ENCODE data around the gene RMDN3.

RMDN3 gene

GRCh38 chr15:40762919-40763800 lies 8.1 kb upstream of the RMDN3 start:
- Histone ChIP-seq H3K36me3 (ENCODE audit: insufficient read depth) (no peaks in the 10 kb centered on the region), H3K4me3 (IDR thresholded peaks at IDR 0.05; ENCODE audit: insufficient read depth, low read depth, low read length) (no peak overlapping the region), H2AFZ (ENCODE audit: low read depth) (peak overlapping the region; percentile 81), H3K79me2 (ENCODE audit: insufficient read depth, low read depth) (no peaks in the 10 kb centered on the region), H3K27ac (no peak overlapping the region), H3K4me1 (ENCODE audit: low read depth, poor library complexity, severe bottlenecking) (peaks cover 32% of the 10 kb centered on the region), H3K9ac (peak overlapping the region; percentile 42; the same call in 1 of the 2 replicates), H3K4me2 (peak overlapping the region; percentile 86), H4K20me1 (ENCODE audit: insufficient read depth) (no peaks in the 10 kb centered on the region), H3K27me3 (ENCODE audit: insufficient read depth, low read depth) (peaks cover 14% of the 10 kb centered on the region)
- TF ChIP-seq CTCF (conservative IDR thresholded peaks at IDR 0.05; ENCODE audit: low read depth, low read length) = no peak

GRCh38 chr15:40759961-40760360 lies 4.9 kb upstream of the RMDN3 start:
- Histone ChIP-seq H3K4me3 (IDR thresholded peaks at IDR 0.05; ENCODE audit: insufficient read depth, low read depth, low read length) (no peak overlapping the region), H3K27me3 (ENCODE audit: insufficient read depth, low read depth) (peaks cover 14% of the 10 kb centered on the region), H3K79me2 (ENCODE audit: insufficient read depth, low read depth) (no peaks in the 10 kb centered on the region; the same call in 1 of the 2 replicates), H3K36me3 (ENCODE audit: insufficient read depth) (no peaks in the 10 kb centered on the region), H4K20me1 (ENCODE audit: insufficient read depth) (no peaks in the 10 kb centered on the region), H3K4me2 (no peak overlapping the region), H3K9ac (no peak overlapping the region), H3K27ac (no peak overlapping the region), H2AFZ (ENCODE audit: low read depth) (no peak overlapping the region), H3K4me1 (ENCODE audit: low read depth, poor library complexity, severe bottlenecking) (peaks cover 21% of the 10 kb centered on the region)
- TF ChIP-seq CTCF (conservative IDR thresholded peaks at IDR 0.05; ENCODE audit: low read depth, low read length) = no peak

GRCh38 chr15:40756938-40757337 lies 1.9 kb upstream of the RMDN3 start:
- no peak overlapping the region for H3K4me2 ChIP-seq
- no peaks in the 10 kb centered on the region for H3K27me3 ChIP-seq (ENCODE audit: insufficient read depth, low read depth)
- H3K79me2 ChIP-seq (ENCODE audit: insufficient read depth, low read depth) = peaks cover 28% of the 10 kb centered on the region
- H3K36me3 ChIP-seq (ENCODE audit: insufficient read depth) = no peaks in the 10 kb centered on the region
- H4K20me1 ChIP-seq (ENCODE audit: insufficient read depth) = no peaks in the 10 kb centered on the region
- no peak for TF ChIP-seq CTCF (conservative IDR thresholded peaks at IDR 0.05; ENCODE audit: low read depth, low read length)
- no peak overlapping the region for H2AFZ ChIP-seq (ENCODE audit: low read depth)
- H3K9ac ChIP-seq = no peak overlapping the region
- H3K4me3 ChIP-seq (IDR thresholded peaks at IDR 0.05; ENCODE audit: insufficient read depth, low read depth, low read length) = no peak overlapping the region
- H3K27ac ChIP-seq = no peak overlapping the region
- H3K4me1 ChIP-seq (ENCODE audit: low read depth, poor library complexity, severe bottlenecking) = peaks cover 26% of the 10 kb centered on the region

- peak overlapping the region; percentile 91 for H3K27ac ChIP-seq
- peak overlapping the region; percentile 97 for H3K9ac ChIP-seq
- H3K4me1 ChIP-seq (ENCODE audit: low read depth, poor library complexity, severe bottlenecking) = peaks cover 26% of the 10 kb centered on the region
- H3K36me3 ChIP-seq (ENCODE audit: insufficient read depth) = no peaks in the 10 kb centered on the region
- H3K27me3 ChIP-seq (ENCODE audit: insufficient read depth, low read depth) = no peaks in the 10 kb centered on the region
- peak overlapping the region; percentile 81 for H3K4me2 ChIP-seq
- no peak for TF ChIP-seq CTCF (conservative IDR thresholded peaks at IDR 0.05; ENCODE audit: low read depth, low read length)
- no peaks in the 10 kb centered on the region for H4K20me1 ChIP-seq (ENCODE audit: insufficient read depth)
- peak overlapping the region; percentile 80 for H2AFZ ChIP-seq (ENCODE audit: low read depth)
- H3K79me2 ChIP-seq (ENCODE audit: insufficient read depth, low read depth) = peaks cover 33% of the 10 kb centered on the region
- H3K4me3 ChIP-seq (IDR thresholded peaks at IDR 0.05; ENCODE audit: insufficient read depth, low read depth, low read length) = no peak overlapping the region
Measured at GRCh38 chr15:40755812-40756208, 756 bp upstream of the RMDN3 start.
